ENCODE measurements around the gene TTC39B.
A peak's percentile ranks its signal among the peaks of the same experiment; 100 is the strongest.
"Not testable (repeated sequence)": the region's sequence is repeated elsewhere in the genome, so short reads cannot be mapped to it uniquely, and the experiment has no call there.

TTC39B gene

DNA sequence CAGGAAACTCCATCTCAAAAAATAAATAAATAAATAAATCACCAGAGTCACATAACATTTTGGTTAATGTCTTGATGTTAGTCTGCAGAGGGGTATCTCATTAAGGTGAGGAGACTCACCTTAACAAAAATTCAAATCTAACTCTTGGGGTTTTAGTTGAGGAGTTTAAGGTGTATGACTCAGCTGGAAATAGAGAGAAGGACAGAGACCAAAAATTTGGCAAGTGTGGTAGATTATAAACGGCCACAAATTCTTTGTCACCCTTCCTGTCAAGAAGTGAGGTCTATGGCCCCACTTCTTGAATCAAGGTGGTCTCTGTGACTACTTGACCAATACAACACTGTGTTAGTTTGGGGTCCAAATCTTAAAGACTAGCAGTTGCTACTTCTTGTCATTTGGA lies 60.8 kb downstream of the TTC39B start:
- Histone ChIP-seq H3K4me3 (no peak overlapping the region), H3K4me1 (no peaks in the 10 kb centered on the region; the same call in 1 of the 2 replicates), H3K9me3 (no peaks in the 10 kb centered on the region), H3K27me3 (ENCODE audit: low read depth) (no peaks in the 10 kb centered on the region), H3K36me3 (replicated peaks) (no peaks in the 10 kb centered on the region)
- in situ Hi-C loops (cut with MboI; ENCODE audit: low sequenced_read_pairs): no loop called here
- DNase-seq (ENCODE audit: low spot score in 2 of 2): no peak

- Histone ChIP-seq H3K36me3 (replicated peaks) (no peaks in the 10 kb centered on the region), H3K9me3 (no peaks in the 10 kb centered on the region), H3K4me3 (no peak overlapping the region), H3K27me3 (ENCODE audit: low read depth) (no peaks in the 10 kb centered on the region), H3K4me1 (no peaks in the 10 kb centered on the region; the same call in 1 of the 2 replicates)
- in situ Hi-C loops (cut with MboI; ENCODE audit: low sequenced_read_pairs): no loop called here
- DNase-seq (ENCODE audit: low spot score in 2 of 2): no peak
These were observed 63.0 kb downstream of the TTC39B start for GRCh38 chr9:15244001-15244441.

GRCh38 chr9:15243081-15243480 lies 63.9 kb downstream of the TTC39B start:
- no peak overlapping the region for H3K4me3 ChIP-seq
- H3K4me1 ChIP-seq: no peaks in the 10 kb centered on the region
- in situ Hi-C loops (cut with MboI; ENCODE audit: low sequenced_read_pairs): no loop called here
- no peaks in the 10 kb centered on the region for H3K36me3 ChIP-seq (replicated peaks)
- DNase-seq (ENCODE audit: low spot score in 2 of 2): no peak
- H3K27me3 ChIP-seq (ENCODE audit: low read depth): no peaks in the 10 kb centered on the region
- H3K9me3 ChIP-seq: peaks cover 4% of the 10 kb centered on the region; the same call in 1 of the 2 replicates

- H3K4me1 ChIP-seq: no peaks in the 10 kb centered on the region
- H3K4me3 ChIP-seq: no peak overlapping the region
- peaks cover 4% of the 10 kb centered on the region; the same call in 1 of the 2 replicates for H3K9me3 ChIP-seq
- no peaks in the 10 kb centered on the region for H3K27me3 ChIP-seq (ENCODE audit: low read depth)
- no peaks in the 10 kb centered on the region for H3K36me3 ChIP-seq (replicated peaks)
- DNase-seq (ENCODE audit: low spot score in 2 of 2): peak in 1 of 2 experiments; percentile 6
- in situ Hi-C loops (cut with MboI; ENCODE audit: low sequenced_read_pairs): no loop called here
These were observed 66.1 kb downstream of the TTC39B start for GRCh38 chr9:15240927-15241326.

DNA sequence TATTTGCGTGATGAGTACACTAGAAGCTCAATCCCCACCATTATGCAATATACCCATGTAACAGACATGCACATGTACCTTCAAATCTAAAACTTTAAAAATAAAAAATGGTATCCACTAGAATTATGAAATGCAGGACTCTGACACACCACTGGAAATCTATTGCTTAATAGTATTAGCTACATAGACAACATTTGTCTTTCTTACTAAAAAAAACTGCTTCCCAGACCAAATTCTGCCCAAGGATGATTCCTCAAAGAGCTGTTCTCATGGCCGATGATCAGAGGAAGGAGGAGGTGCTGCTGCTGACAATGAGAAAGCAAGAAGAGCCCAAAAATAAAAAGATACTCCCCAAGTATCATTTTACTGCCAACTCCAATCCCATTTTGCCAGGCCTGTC lies 67.2 kb downstream of the TTC39B start:
- DNase-seq (ENCODE audit: low spot score in 2 of 2): no peak
- no peaks in the 10 kb centered on the region for H3K36me3 ChIP-seq (replicated peaks)
- in situ Hi-C loops (cut with MboI; ENCODE audit: low sequenced_read_pairs): no loop called here

DNA sequence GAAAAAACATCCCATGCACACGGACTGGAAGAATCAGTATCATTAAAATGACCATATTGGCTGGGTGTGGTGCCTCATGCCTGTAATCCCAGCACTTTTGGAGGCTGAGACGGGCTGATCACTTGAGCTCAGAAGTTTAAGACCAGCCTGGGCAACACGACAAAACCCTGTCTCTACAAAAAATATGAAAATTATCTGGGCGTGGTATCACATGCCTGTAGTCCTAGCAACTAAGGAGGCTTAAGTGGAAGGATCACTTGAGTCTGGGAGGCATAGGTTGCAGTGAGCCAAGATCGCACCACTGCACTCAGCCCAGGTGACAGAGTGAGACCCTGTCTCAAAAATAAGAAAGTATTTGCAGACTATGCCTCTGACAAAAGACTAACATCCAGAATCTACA lies 68.4 kb downstream of the TTC39B start:
- peaks cover 4% of the 10 kb centered on the region; the same call in 1 of the 2 replicates for H3K9me3 ChIP-seq
- H3K27me3 ChIP-seq (ENCODE audit: low read depth): no peaks in the 10 kb centered on the region
- no peak for DNase-seq (ENCODE audit: low spot score in 2 of 2)
- H3K36me3 ChIP-seq (replicated peaks): no peaks in the 10 kb centered on the region
- H3K4me3 ChIP-seq: no peak overlapping the region
- in situ Hi-C loops (cut with MboI; ENCODE audit: low sequenced_read_pairs): no loop called here
- H3K4me1 ChIP-seq: no peaks in the 10 kb centered on the region

More for the DNA sequence above, 67.2 kb downstream of the TTC39B start:
- no peak overlapping the region for H3K4me3 ChIP-seq
- H3K27me3 ChIP-seq (ENCODE audit: low read depth): no peaks in the 10 kb centered on the region
- H3K4me1 ChIP-seq: no peaks in the 10 kb centered on the region
- peaks cover 4% of the 10 kb centered on the region; the same call in 1 of the 2 replicates for H3K9me3 ChIP-seq

GRCh38 chr9:15235658-15236057 lies 71.4 kb downstream of the TTC39B start:
- Histone ChIP-seq H3K4me3 (no peak overlapping the region), H3K36me3 (replicated peaks) (no peaks in the 10 kb centered on the region), H3K27me3 (ENCODE audit: low read depth) (no peaks in the 10 kb centered on the region), H3K4me1 (no peaks in the 10 kb centered on the region), H3K9me3 (peaks cover 4% of the 10 kb centered on the region; the same call in 1 of the 2 replicates)
- no peak for DNase-seq (ENCODE audit: low spot score in 2 of 2)
- in situ Hi-C loops (cut with MboI; ENCODE audit: low sequenced_read_pairs): no loop called here

DNA sequence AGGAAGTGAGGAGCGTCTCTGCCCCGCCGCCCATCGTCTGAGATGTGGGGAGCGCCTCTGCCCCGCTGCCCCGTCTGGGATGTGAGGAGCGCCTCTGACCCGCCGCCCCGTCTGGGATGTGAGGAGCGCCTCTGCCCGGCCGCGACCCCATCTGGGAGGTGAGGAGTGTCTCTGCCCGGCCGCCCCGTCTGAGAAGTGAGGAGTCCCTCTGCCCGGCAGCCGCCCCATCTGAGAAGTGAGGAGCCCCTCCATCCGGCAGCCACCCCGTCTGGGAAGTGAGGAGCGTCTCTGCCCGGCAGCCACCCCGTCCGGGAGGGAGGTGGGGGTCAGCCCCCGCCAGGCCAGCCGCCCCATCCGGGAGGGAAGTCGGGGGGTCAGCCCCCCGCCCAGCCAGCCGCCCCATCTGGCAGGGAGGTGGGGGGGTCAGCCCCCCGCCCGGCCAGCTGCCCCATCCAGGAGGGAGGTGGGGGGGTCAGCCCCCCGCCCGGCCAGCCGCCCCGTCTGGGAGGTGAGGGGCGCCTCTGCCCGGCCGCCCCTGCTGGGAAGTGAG lies 73.0 kb downstream of the TTC39B start:
- H3K9me3 ChIP-seq; H3K4me1 ChIP-seq; H3K27me3 ChIP-seq (ENCODE audit: low read depth); DNase-seq (ENCODE audit: low spot score in 2 of 2); in situ Hi-C loops (cut with MboI; ENCODE audit: low sequenced_read_pairs); H3K4me3 ChIP-seq; H3K36me3 ChIP-seq (replicated peaks): not testable (repeated sequence)

- H3K4me1 ChIP-seq; in situ Hi-C loops (cut with MboI; ENCODE audit: low sequenced_read_pairs); DNase-seq (ENCODE audit: low spot score in 2 of 2); H3K36me3 ChIP-seq (replicated peaks); H3K9me3 ChIP-seq; H3K4me3 ChIP-seq; H3K27me3 ChIP-seq (ENCODE audit: low read depth): not testable (repeated sequence)
These were observed 74.2 kb downstream of the TTC39B start for GRCh38 chr9:15232706-15233280.

- in situ Hi-C loops (cut with MboI; ENCODE audit: low sequenced_read_pairs): no loop called here
- Histone ChIP-seq H3K4me3 (no peak overlapping the region), H3K27me3 (ENCODE audit: low read depth) (no peaks in the 10 kb centered on the region), H3K4me1 (no peaks in the 10 kb centered on the region), H3K36me3 (replicated peaks) (no peaks in the 10 kb centered on the region), H3K9me3 (no peaks in the 10 kb centered on the region)
- DNase-seq (ENCODE audit: low spot score in 2 of 2): peak; percentile 41 to 50
These were observed 75.0 kb downstream of the TTC39B start for GRCh38 chr9:15231788-15232635.

DNA sequence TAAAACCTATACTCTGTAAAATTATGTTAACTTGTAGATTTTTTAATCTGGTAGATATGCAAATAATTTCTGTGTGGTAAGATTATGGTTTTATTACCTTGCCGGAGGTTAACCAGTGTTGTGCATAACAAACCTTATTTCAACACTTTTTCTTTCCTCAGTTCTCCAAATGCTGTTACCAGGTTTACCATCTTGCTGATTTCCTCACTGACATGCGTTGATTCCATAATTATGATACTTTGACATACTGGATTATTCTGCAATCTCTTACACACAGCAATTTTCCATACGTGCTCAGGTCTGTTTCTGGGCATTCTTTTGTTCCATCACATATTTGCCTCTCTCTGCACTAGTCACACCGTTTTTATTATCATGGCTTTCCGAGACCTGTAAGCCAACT lies 77.6 kb downstream of the TTC39B start:
- Histone ChIP-seq H3K27me3 (ENCODE audit: low read depth) (no peaks in the 10 kb centered on the region), H3K36me3 (replicated peaks) (no peaks in the 10 kb centered on the region), H3K4me3 (no peak overlapping the region), H3K9me3 (no peaks in the 10 kb centered on the region), H3K4me1 (no peaks in the 10 kb centered on the region)
- no peak for DNase-seq (ENCODE audit: low spot score in 2 of 2)
- in situ Hi-C loops (cut with MboI; ENCODE audit: low sequenced_read_pairs): no loop called here

DNA sequence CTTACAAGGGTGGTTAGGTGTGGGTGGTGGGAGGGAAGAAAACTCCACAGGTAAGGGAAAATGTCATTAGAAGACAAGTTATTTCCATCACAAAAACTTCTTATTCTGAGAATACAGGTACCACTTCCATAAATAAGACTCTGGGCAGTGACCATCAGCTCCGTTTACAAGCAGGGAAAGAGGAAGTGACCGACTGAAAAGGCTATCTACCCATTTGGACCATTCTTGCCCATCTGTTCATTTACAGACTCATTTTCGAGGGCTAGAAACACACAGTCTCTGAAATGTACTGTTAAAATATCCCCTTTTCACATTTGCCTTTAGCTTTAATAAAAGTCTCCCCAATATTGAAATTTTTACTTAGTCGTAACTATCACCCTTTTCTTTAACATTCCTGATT lies 79.5 kb downstream of the TTC39B start:
- in situ Hi-C loops (cut with MboI; ENCODE audit: low sequenced_read_pairs): no loop called here
- H3K36me3 ChIP-seq (replicated peaks): no peaks in the 10 kb centered on the region
- H3K27me3 ChIP-seq (ENCODE audit: low read depth): no peaks in the 10 kb centered on the region
- no peaks in the 10 kb centered on the region for H3K4me1 ChIP-seq
- H3K9me3 ChIP-seq: no peaks in the 10 kb centered on the region
- no peak overlapping the region for H3K4me3 ChIP-seq
- DNase-seq (ENCODE audit: low spot score in 2 of 2): no peak

DNA sequence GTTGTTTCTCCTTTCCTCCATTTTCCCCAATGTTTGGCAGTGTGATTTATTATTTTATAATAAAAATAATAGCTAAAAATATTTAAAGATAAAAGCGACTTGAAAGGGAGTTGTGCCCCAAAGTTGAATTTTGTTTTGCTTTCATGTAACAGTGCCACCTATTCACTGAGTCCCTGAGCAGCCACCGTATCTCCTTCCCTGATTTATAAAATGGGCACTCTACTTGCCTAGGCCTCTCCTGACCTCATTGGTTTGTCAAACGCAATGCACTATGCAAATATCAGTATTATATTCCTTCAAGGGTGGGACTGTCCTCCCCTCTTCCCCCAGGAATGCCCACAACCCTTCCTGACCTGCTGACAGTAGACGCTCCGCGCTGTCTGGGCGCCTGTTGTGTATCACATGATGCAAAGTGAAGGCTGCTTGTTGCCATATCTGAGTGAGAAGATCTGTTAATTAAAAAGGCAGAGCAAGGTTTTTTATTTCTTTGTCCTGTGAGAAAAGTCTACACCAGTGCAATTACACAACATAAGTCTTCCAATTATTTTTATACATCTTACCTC lies 81.4 kb downstream of the TTC39B start:
- no peaks in the 10 kb centered on the region for H3K36me3 ChIP-seq (replicated peaks)
- H3K9me3 ChIP-seq: no peaks in the 10 kb centered on the region
- no peak for DNase-seq (ENCODE audit: low spot score in 2 of 2)
- no peaks in the 10 kb centered on the region for H3K27me3 ChIP-seq (ENCODE audit: low read depth)
- H3K4me1 ChIP-seq: no peaks in the 10 kb centered on the region
- no peak overlapping the region for H3K4me3 ChIP-seq
- in situ Hi-C loops (cut with MboI; ENCODE audit: low sequenced_read_pairs): no loop called here

GRCh38 chr9:15222313-15222712 lies 84.7 kb downstream of the TTC39B start:
- DNase-seq (ENCODE audit: low spot score in 2 of 2): no peak
- no peaks in the 10 kb centered on the region for H3K27me3 ChIP-seq (ENCODE audit: low read depth)
- H3K4me3 ChIP-seq: no peak overlapping the region
- H3K36me3 ChIP-seq (replicated peaks): no peaks in the 10 kb centered on the region
- no peaks in the 10 kb centered on the region for H3K4me1 ChIP-seq
- in situ Hi-C loops (cut with MboI; ENCODE audit: low sequenced_read_pairs): loop anchor here (25.0 kb wide), 1 partner anchor 390 kb away; no protein-coding TSS in a partner anchor
- no peaks in the 10 kb centered on the region for H3K9me3 ChIP-seq

Data from HAP-1 (cell line).